Measurements from ENCODE around the gene KCNQ1. TPM values are rescaled to one million over a fixed set of nuclear protein-coding genes. Genes with fewer than 3 reads are reported as not detected.

KCNQ1 gene
- polyA plus RNA-seq, 1 donor (not counting 4 experiments of a cell fraction or from before 2014, with no cell fraction given): not detected

- Histone ChIP-seq H2AFZ (ENCODE audit: control insufficient read depth, low read length) (no peak overlapping the region), H3K9me3 (ENCODE audit: control insufficient read depth, low read depth, low read length) (no peaks in the 10 kb centered on the region), H3K79me2 (ENCODE audit: control insufficient read depth, insufficient read depth, low read length) (no peaks in the 10 kb centered on the region), H3K27ac (ENCODE audit: control insufficient read depth, insufficient read depth, low read length) (no peak overlapping the region), H3K9ac (ENCODE audit: control insufficient read depth, extremely low read depth, insufficient read depth, low read length) (no peak overlapping the region), H3K4me2 (ENCODE audit: control insufficient read depth, extremely low read depth, insufficient read depth, low read depth, low read length) (no peak overlapping the region), H3K27me3 (ENCODE audit: control insufficient read depth, extremely low read depth, insufficient read depth, low read length) (peaks cover 61% of the 10 kb centered on the region), H3K9me1 (ENCODE audit: control insufficient read depth, extremely low read depth, insufficient read depth, low read length) (no peaks in the 10 kb centered on the region), H4K20me1 (ENCODE audit: control insufficient read depth, extremely low read depth, insufficient read depth, low read length) (no peaks in the 10 kb centered on the region), H3K4me1 (ENCODE audit: control insufficient read depth, extremely low read depth, insufficient read depth, low read length) (peaks cover 4% of the 10 kb centered on the region), H3K4me3 (ENCODE audit: control insufficient read depth in 2 of 3, extremely low read depth in 1 of 3, insufficient read depth in 2 of 3, low read depth in 1 of 3, low read length in 3 of 3) (no peak overlapping the region), H3K36me3 (ENCODE audit: control insufficient read depth in 2 of 2, extremely low read depth in 1 of 2, insufficient read depth in 2 of 2, low read length in 2 of 2) (no peaks in the 10 kb centered on the region)
- TF ChIP-seq EZH2 (IDR thresholded peaks at IDR 0.05; ENCODE audit: low read length) (no peak), CTCF (optimal IDR thresholded peaks at IDR 0.05 in 1 of 3, IDR thresholded peaks at IDR 0.05 in 1 of 3, conservative IDR thresholded peaks at IDR 0.05 in 1 of 3; ENCODE audit: extremely low read depth in 1 of 3, insufficient read depth in 2 of 3, low read length in 3 of 3) (no peak)
- DNase-seq (ENCODE audit: low read depth, low spot score) (no peak), FAIRE-seq (no peak)
- dilution Hi-C loops (cut with MboI; ENCODE audit: extremely low pct_ligation_motif_present, low sequenced_read_pairs): no loop called here
Measured at GRCh38 chr11:2881981-2882375, 437.2 kb downstream of the KCNQ1 start.

GRCh38 chr11:2882396-2883110 is 437.7 kb downstream of the KCNQ1 start:
- H3K4me1 ChIP-seq (ENCODE audit: control insufficient read depth, extremely low read depth, insufficient read depth, low read length): peaks cover 4% of the 10 kb centered on the region
- peaks cover 61% of the 10 kb centered on the region for H3K27me3 ChIP-seq (ENCODE audit: control insufficient read depth, extremely low read depth, insufficient read depth, low read length)
- dilution Hi-C loops (cut with MboI; ENCODE audit: extremely low pct_ligation_motif_present, low sequenced_read_pairs): no loop called here
- no peak overlapping the region for H3K27ac ChIP-seq (ENCODE audit: control insufficient read depth, insufficient read depth, low read length)
- TF ChIP-seq CTCF (optimal IDR thresholded peaks at IDR 0.05 in 1 of 3, IDR thresholded peaks at IDR 0.05 in 1 of 3, conservative IDR thresholded peaks at IDR 0.05 in 1 of 3; ENCODE audit: extremely low read depth in 1 of 3, insufficient read depth in 2 of 3, low read length in 3 of 3) (no peak), EZH2 (IDR thresholded peaks at IDR 0.05; ENCODE audit: low read length) (no peak)
- no peaks in the 10 kb centered on the region for H3K9me1 ChIP-seq (ENCODE audit: control insufficient read depth, extremely low read depth, insufficient read depth, low read length)
- no peaks in the 10 kb centered on the region for H3K9me3 ChIP-seq (ENCODE audit: control insufficient read depth, low read depth, low read length)
- H4K20me1 ChIP-seq (ENCODE audit: control insufficient read depth, extremely low read depth, insufficient read depth, low read length): peaks cover 2% of the 10 kb centered on the region
- no peak for DNase-seq (ENCODE audit: low read depth, low spot score)
- no peak overlapping the region for H3K4me3 ChIP-seq (ENCODE audit: control insufficient read depth in 2 of 3, extremely low read depth in 1 of 3, insufficient read depth in 2 of 3, low read depth in 1 of 3, low read length in 3 of 3)
- FAIRE-seq: no peak
- no peaks in the 10 kb centered on the region for H3K36me3 ChIP-seq (ENCODE audit: control insufficient read depth in 2 of 2, extremely low read depth in 1 of 2, insufficient read depth in 2 of 2, low read length in 2 of 2)
- no peak overlapping the region for H3K4me2 ChIP-seq (ENCODE audit: control insufficient read depth, extremely low read depth, insufficient read depth, low read depth, low read length)
- no peak overlapping the region for H2AFZ ChIP-seq (ENCODE audit: control insufficient read depth, low read length)
- no peak overlapping the region for H3K9ac ChIP-seq (ENCODE audit: control insufficient read depth, extremely low read depth, insufficient read depth, low read length)
- no peaks in the 10 kb centered on the region for H3K79me2 ChIP-seq (ENCODE audit: control insufficient read depth, insufficient read depth, low read length)

Measured in keratinocyte (primary cell).